SU-DHL-6 (cell line): Measurements from ENCODE around the gene CPED1.

Experiments
- EZH2phosphoT487 ChIP-seq: fragments of 200-600 bp; sonication (generic), shearing (Covaris generic); conservative IDR thresholded peaks from 2 replicates; pipeline ENCODE4 v1.6.1; 2018; ENCODE audit warnings: mild to moderate bottlenecking, antibody characterized with exemption, low read length, moderate library complexity, mixed read lengths
- TF ChIP-seq, protein P1 (sequence below): fragments of 200-600 bp; sonication (generic); IDR thresholded peaks from one replicate; pipeline ENCODE4 v1.5.1; 2017; ENCODE audit warnings: antibody characterized with exemption, mild to moderate bottlenecking, low read length, moderate library complexity; ENCODE audit not compliant: insufficient read depth, poor library complexity, severe bottlenecking

GRCh38 chr7:121151774-121152221 is 163.3 kb downstream of the CPED1 start:
- TF ChIP-seq, protein P1, sequence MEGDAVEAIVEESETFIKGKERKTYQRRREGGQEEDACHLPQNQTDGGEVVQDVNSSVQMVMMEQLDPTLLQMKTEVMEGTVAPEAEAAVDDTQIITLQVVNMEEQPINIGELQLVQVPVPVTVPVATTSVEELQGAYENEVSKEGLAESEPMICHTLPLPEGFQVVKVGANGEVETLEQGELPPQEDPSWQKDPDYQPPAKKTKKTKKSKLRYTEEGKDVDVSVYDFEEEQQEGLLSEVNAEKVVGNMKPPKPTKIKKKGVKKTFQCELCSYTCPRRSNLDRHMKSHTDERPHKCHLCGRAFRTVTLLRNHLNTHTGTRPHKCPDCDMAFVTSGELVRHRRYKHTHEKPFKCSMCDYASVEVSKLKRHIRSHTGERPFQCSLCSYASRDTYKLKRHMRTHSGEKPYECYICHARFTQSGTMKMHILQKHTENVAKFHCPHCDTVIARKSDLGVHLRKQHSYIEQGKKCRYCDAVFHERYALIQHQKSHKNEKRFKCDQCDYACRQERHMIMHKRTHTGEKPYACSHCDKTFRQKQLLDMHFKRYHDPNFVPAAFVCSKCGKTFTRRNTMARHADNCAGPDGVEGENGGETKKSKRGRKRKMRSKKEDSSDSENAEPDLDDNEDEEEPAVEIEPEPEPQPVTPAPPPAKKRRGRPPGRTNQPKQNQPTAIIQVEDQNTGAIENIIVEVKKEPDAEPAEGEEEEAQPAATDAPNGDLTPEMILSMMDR = no peak
- TF ChIP-seq EZH2phosphoT487 = no peak
